ENCODE data around the gene PHF14.

Gene PHF14

GRCh38 chr7:11109659-11110058 is 136.0 kb downstream of the PHF14 start:
- in situ Hi-C loops (cut with HindIII; ENCODE audit: low sequenced_read_pairs), result no loop called here
- TF ChIP-seq CTCF (IDR thresholded peaks at IDR 0.05; ENCODE audit: low read depth, low read length), result no peak

GRCh38 chr7:11120068-11120664 is 146.5 kb downstream of the PHF14 start:
- no peak for DNase-seq (ENCODE audit: low read depth, low spot score)
- H3K4me3 ChIP-seq (ENCODE audit: low read depth, low read length), result no peak overlapping the region
- no peak for TF ChIP-seq CTCF (IDR thresholded peaks at IDR 0.05; ENCODE audit: low read depth, low read length)
- in situ Hi-C loops (cut with HindIII; ENCODE audit: low sequenced_read_pairs), result no loop called here

More at GRCh38 chr7:11109659-11110058, 136.0 kb downstream of the PHF14 start:
- no peak for DNase-seq (ENCODE audit: low read depth, low spot score)
- H3K4me3 ChIP-seq (ENCODE audit: low read depth, low read length), result no peak overlapping the region

GRCh38 chr7:11120675-11121220 is 147.1 kb downstream of the PHF14 start:
- no peak for TF ChIP-seq CTCF (IDR thresholded peaks at IDR 0.05; ENCODE audit: low read depth, low read length)
- no peak for DNase-seq (ENCODE audit: low read depth, low spot score)
- in situ Hi-C loops (cut with HindIII; ENCODE audit: low sequenced_read_pairs), result no loop called here
- H3K4me3 ChIP-seq (ENCODE audit: low read depth, low read length), result no peak overlapping the region

GRCh38 chr7:11124856-11125559 is 151.3 kb downstream of the PHF14 start:
- no peak for DNase-seq (ENCODE audit: low read depth, low spot score)
- no peak for TF ChIP-seq CTCF (IDR thresholded peaks at IDR 0.05; ENCODE audit: low read depth, low read length)
- H3K4me3 ChIP-seq (ENCODE audit: low read depth, low read length), result no peak overlapping the region
- in situ Hi-C loops (cut with HindIII; ENCODE audit: low sequenced_read_pairs), result no loop called here

- TF ChIP-seq CTCF (IDR thresholded peaks at IDR 0.05; ENCODE audit: low read depth, low read length), result no peak
- H3K4me3 ChIP-seq (ENCODE audit: low read depth, low read length), result no peak overlapping the region
- in situ Hi-C loops (cut with HindIII; ENCODE audit: low sequenced_read_pairs), result no loop called here
- no peak for DNase-seq (ENCODE audit: low read depth, low spot score)
Observed at GRCh38 chr7:11127114-11127785, 153.6 kb downstream of the PHF14 start.

- DNase-seq (ENCODE audit: low read depth, low spot score), result no peak
- in situ Hi-C loops (cut with HindIII; ENCODE audit: low sequenced_read_pairs), result no loop called here
- no peak for TF ChIP-seq CTCF (IDR thresholded peaks at IDR 0.05; ENCODE audit: low read depth, low read length)
- H3K4me3 ChIP-seq (ENCODE audit: low read depth, low read length), result no peak overlapping the region
Observed at GRCh38 chr7:11127988-11128387, 154.3 kb downstream of the PHF14 start.
